ENCODE measurements around the gene MBLAC1. TPM values are rescaled to one million over a fixed set of nuclear protein-coding genes. Genes with fewer than 3 reads are reported as not detected.
A peak's percentile ranks its signal among the peaks of the same experiment; 100 is the strongest.

MBLAC1 gene
- total and polyA plus RNA-seq, 9 of the 15 experiments (the other 6 are each of a cell fraction or from before 2014, with no cell fraction given): 0.03 to 3.1 (median 0.52) TPM

DNA sequence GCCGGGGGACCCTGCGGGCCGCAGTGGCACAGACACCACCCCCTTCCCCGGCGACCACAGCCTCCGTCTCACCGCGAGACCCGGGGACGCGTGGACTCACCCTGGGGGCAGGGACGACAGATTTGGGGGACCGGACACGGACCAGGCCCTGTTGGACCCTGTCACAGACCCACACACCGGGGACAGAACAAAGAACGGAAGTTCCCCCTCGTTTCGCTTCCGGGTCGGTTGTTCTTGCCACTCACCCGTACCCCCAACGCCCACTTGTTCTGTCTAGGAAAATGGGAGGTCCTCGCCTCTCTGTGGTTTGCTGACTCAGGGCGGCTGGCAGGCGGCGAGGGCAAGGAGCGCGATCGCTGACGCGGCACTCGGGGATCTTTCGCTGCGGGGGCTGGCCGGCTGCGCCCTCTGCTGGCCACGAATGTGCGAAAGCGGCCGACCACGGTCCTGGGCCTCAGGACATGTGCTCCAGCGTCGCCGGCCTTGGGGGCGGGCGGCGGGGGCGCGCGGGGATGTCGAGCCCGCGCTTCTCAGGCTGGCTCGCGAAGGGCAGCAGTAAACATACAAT lies 45.1 kb upstream of the MBLAC1 start, which contains the start of gene ZNF3 (continued):
- TF ChIP-seq TAF1 (IDR thresholded peaks at IDR 0.05; ENCODE audit: control insufficient read depth, extremely low read depth, insufficient read depth, low read length, severe bottlenecking): peak; percentile 82
- no peak; the same call in 1 of the 2 replicates for TF ChIP-seq ZNF507 (tag; conservative IDR thresholded peaks at IDR 0.05)
- TF ChIP-seq ESRRA (IDR thresholded peaks at IDR 0.05; ENCODE audit: borderline replicate concordance, low read depth): peak; percentile 91; the same call in 1 of the 2 replicates
- no peak for TF ChIP-seq ZNF253 (CRISPR knock-in tag; conservative IDR thresholded peaks at IDR 0.05)
- peak; percentile 78 for TF ChIP-seq ZNF431 (CRISPR knock-in tag; IDR thresholded peaks at IDR 0.05)
- peak; percentile 46 for TF ChIP-seq ZFP36 (IDR thresholded peaks at IDR 0.05; ENCODE audit: low read depth, low read length, partially characterized antibody)
- no peak for TF ChIP-seq CBX2 (IDR thresholded peaks at IDR 0.05; ENCODE audit: insufficient read depth, low read length, poor library complexity, severe bottlenecking)
- TF ChIP-seq E2F3 (CRISPR knock-in tag; IDR thresholded peaks at IDR 0.05): no peak
- TF ChIP-seq PHF8 (IDR thresholded peaks at IDR 0.05; ENCODE audit: borderline replicate concordance, low read length): peak; percentile 96; the same call in 1 of the 2 replicates
- TF ChIP-seq NONO (IDR thresholded peaks at IDR 0.05; ENCODE audit: low read depth in 2 of 2, low read length in 1 of 2): peak in 1 of 2 experiments; percentile 80; a peak in 1 of 4 replicates
- TF ChIP-seq RCOR1 (IDR thresholded peaks at IDR 0.05; ENCODE audit: borderline replicate concordance in 1 of 2, low read depth in 2 of 2, low read length in 2 of 2): peak; percentile 76 to 92; a peak in 3 of 4 replicates
- TF ChIP-seq DNMT1 (IDR thresholded peaks at IDR 0.05): 0 out of 2 replicates have a peak, but pooled peaks have one; percentile 45
- peak in 1 of 2 experiments; percentile 82; a peak in 2 of 4 replicates for TF ChIP-seq SRF (CRISPR knock-in tag; IDR thresholded peaks at IDR 0.05)
- no peak for TF ChIP-seq ZNF3 (CRISPR knock-in tag; IDR thresholded peaks at IDR 0.05)
- peak; percentile 64 for TF ChIP-seq SPI1 (IDR thresholded peaks at IDR 0.05; ENCODE audit: borderline replicate concordance, low read depth, low read length)
- TF ChIP-seq TEAD1 (CRISPR knock-in tag; IDR thresholded peaks at IDR 0.05): peak; percentile 55 to 88; a peak in 1 of 4 replicates
- TF ChIP-seq TFAM (CRISPR knock-in tag; conservative IDR thresholded peaks at IDR 0.05): no peak
- TF ChIP-seq, protein P1, sequence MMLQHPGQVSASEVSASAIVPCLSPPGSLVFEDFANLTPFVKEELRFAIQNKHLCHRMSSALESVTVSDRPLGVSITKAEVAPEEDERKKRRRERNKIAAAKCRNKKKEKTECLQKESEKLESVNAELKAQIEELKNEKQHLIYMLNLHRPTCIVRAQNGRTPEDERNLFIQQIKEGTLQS (IDR thresholded peaks at IDR 0.05): peak; percentile 64
- TF ChIP-seq, protein P1 (CRISPR knock-in tag; conservative IDR thresholded peaks at IDR 0.05): peak; percentile 95
- TF ChIP-seq, protein P2, sequence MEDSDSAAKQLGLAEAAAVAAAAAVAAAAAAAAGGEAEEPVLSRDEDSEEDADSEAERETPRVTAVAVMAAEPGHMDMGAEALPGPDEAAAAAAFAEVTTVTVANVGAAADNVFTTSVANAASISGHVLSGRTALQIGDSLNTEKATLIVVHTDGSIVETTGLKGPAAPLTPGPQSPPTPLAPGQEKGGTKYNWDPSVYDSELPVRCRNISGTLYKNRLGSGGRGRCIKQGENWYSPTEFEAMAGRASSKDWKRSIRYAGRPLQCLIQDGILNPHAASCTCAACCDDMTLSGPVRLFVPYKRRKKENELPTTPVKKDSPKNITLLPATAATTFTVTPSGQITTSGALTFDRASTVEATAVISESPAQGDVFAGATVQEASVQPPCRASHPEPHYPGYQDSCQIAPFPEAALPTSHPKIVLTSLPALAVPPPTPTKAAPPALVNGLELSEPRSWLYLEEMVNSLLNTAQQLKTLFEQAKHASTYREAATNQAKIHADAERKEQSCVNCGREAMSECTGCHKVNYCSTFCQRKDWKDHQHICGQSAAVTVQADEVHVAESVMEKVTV (CRISPR knock-in tag; IDR thresholded peaks at IDR 0.05): peak; percentile 81
- 0 out of 2 replicates have a peak, but pooled peaks have one; percentile 15 for TF ChIP-seq FOXM1 (IDR thresholded peaks at IDR 0.05; ENCODE audit: low read depth)
- TF ChIP-seq FOXM1 (CRISPR knock-in tag; IDR thresholded peaks at IDR 0.05; ENCODE audit: low read depth): no peak
- no peak for TF ChIP-seq FOXA3 (CRISPR knock-in tag; conservative IDR thresholded peaks at IDR 0.05 in 1 of 2, IDR thresholded peaks at IDR 0.05 in 1 of 2)
- TF ChIP-seq NFIC (IDR thresholded peaks at IDR 0.05): peak; percentile 91
- no peak for TF ChIP-seq ZNF444 (CRISPR knock-in tag; IDR thresholded peaks at IDR 0.05)
- peak; percentile 99 for TF ChIP-seq MAFK (IDR thresholded peaks at IDR 0.05; ENCODE audit: low read length)
